GM23248 (cell line): ENCODE measurements around the gene GJA4.

ENCODE experiments used
- EZH2 ChIP-seq: fragments of 200-600 bp; sonication (generic); IDR thresholded peaks from 2 replicates; pipeline ENCODE4 v1.6.1; 2018; ENCODE audit warnings: antibody characterized with exemption, mild to moderate bottlenecking; ENCODE audit not compliant: insufficient read depth, poor library complexity, severe bottlenecking
- EZH2phosphoT487 ChIP-seq: fragments of 200-600 bp; sonication (generic); IDR thresholded peaks from 2 replicates; pipeline ENCODE4 v1.6.1; 2018; ENCODE audit warnings: antibody characterized with exemption, moderate library complexity, mild to moderate bottlenecking, low read depth; ENCODE audit not compliant: insufficient read depth

DNA sequence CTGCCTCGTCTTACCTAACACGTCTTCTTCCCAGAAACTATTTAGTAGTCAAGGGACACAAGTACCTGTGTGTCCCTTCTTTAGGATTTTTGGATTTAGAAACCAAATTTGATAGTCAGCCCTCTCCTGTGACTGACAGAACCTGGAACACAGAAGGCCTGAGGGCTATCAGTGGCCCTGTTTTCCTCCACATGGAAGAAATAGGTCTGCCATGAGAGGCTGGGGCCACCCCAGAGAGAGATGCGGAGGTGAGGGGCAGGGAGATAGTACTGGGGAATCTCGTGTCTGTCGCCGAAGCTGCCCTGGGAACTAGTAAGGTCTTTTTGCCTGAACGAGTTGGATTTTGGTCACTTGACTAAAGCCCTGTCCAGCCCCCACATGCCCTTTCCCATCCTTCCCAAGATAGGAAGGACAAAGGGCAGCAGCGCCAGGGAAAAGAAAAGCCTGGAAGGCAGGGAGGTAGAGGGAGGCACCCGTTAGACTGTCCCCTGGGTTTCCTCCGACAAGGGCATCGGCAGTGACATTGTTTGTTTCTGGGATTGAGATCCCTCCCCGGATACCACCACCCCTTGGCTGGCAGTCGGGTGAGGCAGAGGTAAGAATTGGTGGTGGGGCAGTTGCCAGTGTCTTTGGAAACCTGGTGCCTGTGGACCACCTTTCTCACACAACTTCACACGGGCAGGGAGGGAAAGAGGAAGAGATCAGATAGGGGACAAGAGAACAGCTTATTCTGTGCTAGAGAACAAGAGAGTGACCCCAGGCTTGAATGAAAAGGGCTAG is 46.9 kb downstream of the GJA4 start:
- TF ChIP-seq EZH2phosphoT487, result no peak
- no peak for TF ChIP-seq EZH2
